IPS-NIHi11 (cell line): ENCODE measurements around the gene CENPC.

Experiments used
- DNase-seq: peaks from one replicate; pipeline ENCODE4 v3.0.0; 2012; ENCODE audit warnings: mixed read lengths, low spot score

The CENPC gene, protein sequence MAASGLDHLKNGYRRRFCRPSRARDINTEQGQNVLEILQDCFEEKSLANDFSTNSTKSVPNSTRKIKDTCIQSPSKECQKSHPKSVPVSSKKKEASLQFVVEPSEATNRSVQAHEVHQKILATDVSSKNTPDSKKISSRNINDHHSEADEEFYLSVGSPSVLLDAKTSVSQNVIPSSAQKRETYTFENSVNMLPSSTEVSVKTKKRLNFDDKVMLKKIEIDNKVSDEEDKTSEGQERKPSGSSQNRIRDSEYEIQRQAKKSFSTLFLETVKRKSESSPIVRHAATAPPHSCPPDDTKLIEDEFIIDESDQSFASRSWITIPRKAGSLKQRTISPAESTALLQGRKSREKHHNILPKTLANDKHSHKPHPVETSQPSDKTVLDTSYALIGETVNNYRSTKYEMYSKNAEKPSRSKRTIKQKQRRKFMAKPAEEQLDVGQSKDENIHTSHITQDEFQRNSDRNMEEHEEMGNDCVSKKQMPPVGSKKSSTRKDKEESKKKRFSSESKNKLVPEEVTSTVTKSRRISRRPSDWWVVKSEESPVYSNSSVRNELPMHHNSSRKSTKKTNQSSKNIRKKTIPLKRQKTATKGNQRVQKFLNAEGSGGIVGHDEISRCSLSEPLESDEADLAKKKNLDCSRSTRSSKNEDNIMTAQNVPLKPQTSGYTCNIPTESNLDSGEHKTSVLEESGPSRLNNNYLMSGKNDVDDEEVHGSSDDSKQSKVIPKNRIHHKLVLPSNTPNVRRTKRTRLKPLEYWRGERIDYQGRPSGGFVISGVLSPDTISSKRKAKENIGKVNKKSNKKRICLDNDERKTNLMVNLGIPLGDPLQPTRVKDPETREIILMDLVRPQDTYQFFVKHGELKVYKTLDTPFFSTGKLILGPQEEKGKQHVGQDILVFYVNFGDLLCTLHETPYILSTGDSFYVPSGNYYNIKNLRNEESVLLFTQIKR

DNA sequence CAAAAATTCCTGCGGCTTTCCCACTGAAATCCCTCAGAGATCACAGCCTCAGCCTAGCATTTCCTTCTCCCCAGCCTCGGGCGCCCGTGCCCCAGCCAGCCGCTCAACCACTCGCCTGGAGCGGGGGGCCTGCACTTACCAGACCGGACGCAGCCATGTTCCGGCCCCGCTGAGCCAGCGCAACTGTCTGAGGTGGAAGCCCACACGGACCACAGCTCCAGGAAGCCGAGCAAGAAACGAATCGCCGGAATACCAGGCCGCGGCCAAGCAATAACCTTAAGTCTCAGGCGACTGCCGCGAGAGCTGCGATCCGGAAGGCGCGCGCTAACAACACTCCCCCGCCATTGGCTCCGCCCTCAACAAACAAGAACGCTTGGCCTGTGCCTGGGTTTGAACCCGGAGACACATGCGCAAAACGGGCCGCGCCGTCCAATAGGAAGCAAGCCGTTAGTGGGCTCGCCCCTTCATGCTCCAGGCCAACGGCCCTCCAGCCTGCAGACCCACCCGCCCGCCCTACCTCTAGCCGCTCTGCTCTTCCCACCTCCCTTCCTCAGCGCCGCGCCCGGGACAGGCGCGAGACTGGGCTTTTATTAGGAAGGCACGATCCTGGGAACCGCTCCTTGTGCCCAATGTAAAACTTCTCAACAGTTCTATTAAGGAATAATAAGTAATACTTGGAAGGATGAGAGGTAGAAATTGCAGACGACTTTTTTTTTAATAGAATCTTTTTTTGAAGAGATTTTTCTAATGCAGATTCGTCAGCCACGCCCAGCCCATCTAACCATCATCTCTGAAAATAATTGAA, at the start of gene CENPC:
Gene CENPC (minus strand): TSS at position 305 of the 805 bp plus-strand sequence. CDS start 148 bp downstream, at position 157.
- DNase-seq = peak; percentile 94

DNA sequence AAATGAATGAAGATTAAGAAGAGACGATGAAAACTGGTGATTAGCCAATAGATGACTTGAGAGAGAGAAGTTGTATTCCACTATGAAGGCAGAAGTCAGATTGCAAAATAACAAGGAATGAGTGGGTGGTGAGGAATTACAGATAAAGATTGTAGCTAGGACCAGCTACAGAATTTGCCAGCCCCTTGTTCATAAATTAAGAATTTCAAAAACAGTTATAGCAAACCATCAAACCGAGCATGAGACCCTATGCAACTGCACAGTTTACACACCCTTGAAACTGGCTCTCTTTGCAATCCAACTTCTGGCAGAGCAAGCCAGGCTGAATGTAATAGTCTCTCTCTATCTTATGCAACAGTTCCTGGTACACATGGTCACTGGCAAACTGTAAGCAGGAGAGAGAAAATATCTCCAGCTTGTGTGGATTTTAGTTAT, 48.5 kb upstream of the CENPC start:
- no peak for DNase-seq

DNA sequence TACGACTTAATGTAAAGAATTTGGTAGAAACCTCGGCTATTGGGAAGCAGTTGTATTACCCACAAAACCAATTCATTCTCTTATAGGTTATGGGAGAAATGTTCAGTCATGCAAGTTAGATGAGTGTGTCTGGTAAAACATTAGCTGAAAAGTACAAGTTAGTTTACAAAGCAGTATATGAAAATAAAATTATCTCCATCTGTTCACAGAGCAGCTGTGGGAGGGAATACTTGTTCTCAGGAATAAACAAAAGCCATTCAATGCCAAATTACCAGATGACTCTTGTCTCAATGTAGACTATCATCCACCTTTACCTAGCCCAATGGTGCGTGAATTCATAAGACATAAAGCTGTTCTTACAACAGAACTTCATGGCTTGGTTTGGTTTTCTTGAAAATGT, 41.9 kb upstream of the CENPC start:
- DNase-seq = no peak

DNA sequence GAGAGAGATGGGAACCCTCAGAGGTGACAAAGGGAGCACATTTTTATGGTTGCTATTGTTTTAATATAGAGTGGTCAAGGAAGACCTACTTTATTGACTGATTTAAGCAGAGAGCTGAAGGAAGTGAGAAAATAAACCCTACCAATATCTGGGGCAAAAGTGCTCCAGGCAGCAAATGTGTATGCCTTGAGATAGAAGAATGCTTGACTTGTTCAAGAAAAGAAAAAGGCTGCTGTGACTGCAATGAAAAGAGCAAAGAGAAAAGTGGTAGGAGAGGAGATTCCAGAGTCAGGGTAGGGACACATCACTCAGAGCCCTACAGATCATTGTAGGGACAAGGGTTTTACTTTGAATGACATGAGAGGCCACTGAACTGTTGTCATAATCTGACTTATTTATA, 39.2 kb upstream of the CENPC start:
- DNase-seq = no peak

DNA sequence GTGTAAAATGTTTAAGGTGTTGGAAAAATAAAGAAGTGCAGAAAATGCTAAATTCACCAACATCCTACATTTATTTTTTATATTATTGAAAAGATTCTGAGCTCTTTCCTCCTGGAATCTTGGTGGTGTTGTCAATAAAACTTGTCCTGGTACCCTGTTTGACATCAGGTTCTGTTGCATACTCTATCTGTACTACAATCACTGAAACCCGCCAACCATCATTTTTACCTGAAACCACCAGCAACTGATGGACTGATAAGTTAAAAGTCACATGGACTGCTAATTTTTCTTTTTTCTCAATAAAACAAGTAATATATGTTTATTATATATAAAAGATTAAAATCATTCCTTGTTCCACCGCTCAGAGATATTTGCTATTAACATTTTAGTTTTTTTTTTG, 36.6 kb upstream of the CENPC start:
- DNase-seq = no peak

DNA sequence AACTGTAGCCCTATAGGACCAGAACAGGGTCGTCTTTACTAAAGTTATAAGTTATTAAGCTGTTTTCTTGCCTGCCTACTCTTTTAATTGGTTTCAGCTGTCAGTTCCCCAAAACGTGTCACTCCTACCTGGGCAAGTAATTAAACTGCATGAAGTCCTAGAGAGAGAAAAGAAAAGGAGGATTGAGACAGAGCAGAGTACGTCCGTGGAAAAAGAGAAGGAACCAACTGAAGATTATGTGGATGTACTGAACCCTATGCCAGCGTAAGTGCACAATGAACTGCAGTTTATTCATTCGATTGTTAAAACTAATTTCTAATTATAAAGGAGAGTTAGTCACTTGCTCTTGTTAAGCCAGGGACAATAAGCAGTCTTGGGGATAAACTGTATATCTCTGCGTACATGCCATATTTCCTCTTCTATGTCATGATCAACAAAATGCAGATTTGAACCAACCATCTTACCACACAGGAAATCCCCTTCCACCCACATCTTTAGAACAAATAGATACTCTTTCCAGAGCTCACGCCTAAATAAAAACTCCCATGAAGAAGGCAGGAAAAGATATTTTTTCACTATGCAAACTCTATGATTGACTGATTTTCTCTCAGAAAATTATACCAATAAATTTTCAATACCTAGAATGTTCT, 36.0 kb upstream of the CENPC start:
- DNase-seq = no peak

DNA sequence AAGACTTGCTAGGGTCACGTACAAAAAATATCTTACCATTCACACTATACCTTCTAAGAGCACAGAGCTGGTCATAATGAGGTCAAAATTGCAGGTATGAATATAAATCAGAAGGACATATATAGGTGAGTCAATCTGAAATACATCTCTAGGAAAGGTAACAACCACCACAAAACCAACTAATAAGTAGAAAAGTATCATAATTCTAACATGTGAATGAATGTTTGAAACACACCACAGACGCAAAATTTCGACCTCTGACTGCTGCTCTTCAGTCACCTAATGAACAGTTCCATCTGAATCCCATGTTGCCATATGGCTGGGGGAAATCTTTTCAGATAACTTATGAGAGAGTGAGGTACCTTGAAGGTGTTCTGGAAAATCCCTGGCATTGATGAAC, 35.3 kb upstream of the CENPC start:
- DNase-seq = no peak

DNA sequence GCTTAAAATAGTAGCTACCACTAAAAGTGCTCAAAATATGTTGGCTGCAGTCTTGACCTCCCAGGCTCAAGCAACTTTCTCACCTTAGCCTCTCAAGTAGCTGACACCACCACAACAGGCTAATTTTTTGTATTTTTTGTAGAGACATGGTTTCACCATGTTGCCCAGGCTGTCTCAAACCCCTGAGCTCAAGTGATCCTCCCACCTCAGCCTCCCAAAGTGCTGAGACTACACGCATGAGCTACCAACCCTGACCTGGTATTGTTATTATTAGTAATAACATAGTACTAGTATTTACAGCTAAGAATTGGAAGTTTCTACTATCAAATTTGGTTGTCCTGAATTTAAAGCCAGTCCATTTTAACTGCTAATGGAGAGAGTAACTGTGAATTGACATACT, 31.2 kb upstream of the CENPC start:
- no peak for DNase-seq

DNA sequence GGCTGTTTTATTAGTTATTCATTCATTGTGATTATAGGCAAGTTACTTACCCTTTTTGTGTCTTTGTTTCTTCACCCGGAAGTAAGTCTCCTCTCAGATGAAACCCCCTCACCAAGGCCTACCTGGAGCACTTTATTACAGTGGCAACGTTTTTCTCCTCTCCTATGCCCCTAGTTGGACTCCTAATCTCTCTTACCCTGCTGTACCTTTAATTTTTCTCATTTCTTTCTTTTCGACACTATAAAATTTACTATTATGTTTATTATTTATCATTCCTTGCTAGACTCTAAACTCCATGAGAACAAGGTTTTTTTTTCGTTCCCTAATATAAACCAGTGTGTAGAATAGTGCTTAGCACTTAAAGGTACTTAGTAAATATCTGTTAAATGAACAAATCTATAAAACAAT, 30.8 kb upstream of the CENPC start:
- DNase-seq = no peak

DNA sequence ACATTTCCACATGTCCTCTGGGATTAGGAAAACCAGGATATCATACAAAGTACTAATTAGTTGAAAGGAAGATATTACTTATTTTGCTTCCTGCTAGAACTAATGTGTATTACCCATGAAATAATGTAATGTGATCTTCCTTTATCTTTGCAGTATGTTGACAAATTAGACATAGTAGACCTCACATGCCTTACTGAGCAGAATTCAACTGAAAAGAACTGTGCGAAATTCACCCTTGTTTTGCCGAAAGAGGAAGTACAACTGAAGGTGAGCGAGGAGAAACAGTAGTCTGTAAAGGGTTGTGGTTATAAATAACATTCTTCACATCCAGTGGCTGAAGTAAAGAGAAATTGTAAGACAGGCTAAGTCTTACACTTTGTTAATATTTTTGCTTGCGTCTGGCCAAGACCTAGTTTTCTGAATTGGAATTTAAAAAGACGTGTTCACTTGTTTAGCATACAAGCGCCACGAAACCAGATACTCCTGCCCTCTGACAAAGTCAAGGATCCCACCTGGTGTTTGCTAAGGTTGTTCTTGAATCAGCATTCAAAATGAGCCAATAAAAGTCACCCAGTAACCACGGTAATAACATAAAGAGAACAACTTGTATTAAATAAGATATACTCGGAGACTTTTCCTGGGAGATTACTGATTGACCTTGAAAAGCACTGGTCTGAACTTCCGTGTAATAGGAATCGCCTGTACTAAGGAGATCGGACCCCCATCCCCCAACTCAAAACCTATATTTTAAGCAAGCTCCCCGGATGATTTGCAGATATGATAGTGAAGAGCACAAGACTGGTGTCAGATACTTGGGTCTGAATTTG, 30.1 kb upstream of the CENPC start:
- DNase-seq = no peak

DNA sequence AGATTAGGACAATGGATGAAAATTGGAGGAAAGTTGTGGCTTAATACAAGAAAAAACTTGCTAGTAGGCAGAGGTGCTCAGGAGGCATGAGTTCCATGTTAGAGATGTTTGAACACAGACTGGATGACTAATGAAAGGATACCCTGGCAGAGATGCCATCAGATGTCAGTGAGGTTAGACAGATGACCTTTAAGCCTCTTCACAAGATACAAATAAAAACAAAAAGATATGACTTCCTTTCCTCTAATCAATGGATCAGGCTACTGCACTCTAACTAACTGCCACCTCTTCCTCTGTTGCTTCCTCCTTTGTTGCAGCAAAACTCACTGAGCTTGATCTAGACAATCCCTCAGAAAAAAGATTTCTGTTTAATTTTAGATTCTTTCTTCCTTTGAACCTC, 27.9 kb upstream of the CENPC start:
- DNase-seq = no peak

DNA sequence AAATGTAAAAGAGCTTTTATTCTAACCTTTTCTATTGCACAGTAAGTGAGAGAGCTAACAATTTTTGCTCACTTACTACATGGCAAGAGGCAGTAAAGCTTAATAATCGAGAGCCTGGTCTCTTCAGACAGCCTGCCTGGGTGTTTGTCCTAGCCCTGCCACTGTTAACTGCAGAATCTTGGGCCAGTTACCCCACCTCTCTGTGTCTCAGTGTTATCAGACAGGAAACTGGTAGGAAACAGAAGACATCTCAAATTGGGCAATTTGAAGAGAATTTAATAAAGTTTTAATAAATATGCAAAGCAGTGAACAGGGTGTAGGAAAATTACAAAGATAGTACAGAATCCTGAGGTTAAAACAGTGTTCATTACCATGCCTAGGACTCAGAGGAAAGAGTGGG, 26.7 kb upstream of the CENPC start:
- no peak for DNase-seq

DNA sequence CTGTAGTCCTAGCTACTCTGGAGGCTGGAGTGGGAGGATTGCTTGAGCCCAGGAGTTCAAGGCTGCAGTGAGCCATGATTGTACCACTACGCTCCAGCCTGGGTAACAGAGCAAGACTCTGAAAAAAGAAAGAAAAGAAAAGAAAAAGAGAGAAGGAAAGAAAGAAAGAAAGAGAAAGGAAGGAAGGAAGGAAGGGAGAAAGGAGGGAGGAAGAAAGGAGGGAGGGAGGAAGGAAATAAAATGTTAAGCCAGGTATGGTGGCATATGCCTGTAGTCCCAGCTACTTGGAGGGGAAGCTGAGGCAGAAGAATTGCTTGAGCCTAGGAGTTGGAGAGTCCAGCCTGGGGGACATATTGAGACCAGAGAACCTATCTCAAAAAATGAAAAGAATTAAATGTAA, 25.2 kb upstream of the CENPC start:
- DNase-seq = no peak

DNA sequence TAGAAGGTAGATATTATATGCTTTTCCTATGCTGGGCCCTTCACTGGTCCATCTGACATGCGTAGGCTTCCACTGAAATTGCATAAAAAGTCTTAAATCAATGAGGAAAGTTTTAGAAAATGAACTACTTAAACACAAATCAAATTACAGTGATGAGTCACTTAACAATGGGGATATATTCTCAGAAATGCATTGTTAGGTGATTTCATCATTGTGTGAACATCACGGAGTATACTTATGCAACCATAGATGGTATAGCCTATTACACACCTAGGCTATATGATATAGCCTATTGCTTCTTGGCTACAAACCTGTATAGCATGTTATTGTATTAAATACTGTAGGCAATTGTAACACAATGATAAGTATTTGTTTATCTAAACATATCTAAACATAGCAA, 23.5 kb upstream of the CENPC start:
- DNase-seq = no peak

DNA sequence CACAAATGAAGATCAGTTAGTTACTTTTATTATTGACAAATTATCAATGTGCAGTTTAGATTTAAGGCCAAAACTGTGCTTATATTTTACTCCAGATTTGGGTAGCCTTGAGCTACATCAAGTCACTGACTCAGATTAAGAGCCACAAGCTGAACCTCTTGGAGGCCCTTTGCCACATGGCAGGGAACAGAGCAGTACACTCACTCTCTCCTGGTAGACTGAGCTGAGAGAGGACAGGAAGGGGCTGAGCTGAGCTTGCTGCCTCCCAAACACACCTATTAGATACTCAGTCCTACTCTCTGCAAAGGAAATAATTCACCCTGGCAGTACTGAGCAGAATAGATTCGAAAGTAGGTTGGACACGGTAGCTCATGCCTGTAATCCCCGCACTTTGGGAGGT, 21.0 kb upstream of the CENPC start:
- no peak for DNase-seq

DNA sequence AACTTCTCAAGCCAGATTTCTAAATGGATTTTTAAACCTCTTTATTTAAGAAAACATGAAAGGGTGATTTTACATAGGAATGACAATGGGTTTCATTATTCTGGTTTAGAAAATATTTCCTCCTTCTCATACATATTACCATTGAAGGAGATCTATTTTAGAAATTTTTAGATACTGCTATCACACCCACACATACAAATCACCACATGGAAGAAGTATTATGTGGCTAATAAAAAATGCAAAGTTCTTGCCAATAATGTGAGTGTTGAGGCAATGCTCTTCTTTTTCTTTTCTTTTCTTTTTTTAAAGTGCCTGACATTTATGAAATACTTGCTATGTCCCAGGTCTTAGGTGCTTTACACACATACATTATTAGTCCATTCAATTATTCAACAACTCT, 20.0 kb upstream of the CENPC start:
- no peak for DNase-seq

DNA sequence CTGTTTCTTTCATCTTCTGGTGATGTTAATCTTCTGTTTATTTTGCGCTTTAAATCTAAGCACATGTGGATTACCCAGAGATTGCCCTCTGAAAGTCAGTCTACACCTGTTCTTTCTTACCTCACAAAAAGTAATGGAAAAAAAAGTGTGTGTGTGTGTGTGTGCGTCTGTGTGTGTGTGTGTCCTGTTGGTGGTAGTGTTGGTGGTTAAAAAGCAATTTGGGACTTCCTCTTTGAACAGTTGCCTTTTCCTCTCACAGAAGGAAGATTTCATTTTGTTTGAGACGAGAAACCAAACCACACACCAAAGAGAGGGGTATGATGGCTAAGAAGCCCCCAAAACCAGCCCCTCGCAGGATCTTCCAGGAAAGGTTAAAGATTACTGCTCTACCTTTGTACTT, 13.2 kb upstream of the CENPC start, which contains the start of gene STAP1:
Gene STAP1 (plus strand): TSS at position 235 of the 400 bp plus-strand sequence. CDS start 83 bp downstream, at position 318.
- DNase-seq = no peak

DNA sequence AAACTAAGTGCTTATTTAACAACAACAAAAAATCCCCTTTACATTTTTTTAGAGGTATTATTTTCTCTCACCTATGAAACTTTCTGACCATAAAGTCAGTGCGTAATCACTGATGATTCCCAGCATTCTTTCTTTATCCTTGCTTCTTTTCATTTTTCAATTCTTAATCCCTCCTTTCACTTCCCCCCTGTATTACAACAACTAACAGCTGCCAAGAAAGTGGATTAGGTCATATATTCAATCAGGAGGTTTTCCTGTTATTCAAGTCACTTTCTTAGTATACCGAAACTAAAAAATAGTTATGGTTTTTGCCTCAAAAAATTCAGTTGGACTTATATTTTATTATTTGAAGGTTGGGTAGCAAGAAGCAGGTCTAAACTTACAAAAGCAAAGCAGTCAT, 11.1 kb upstream of the CENPC start:
- DNase-seq = no peak

DNA sequence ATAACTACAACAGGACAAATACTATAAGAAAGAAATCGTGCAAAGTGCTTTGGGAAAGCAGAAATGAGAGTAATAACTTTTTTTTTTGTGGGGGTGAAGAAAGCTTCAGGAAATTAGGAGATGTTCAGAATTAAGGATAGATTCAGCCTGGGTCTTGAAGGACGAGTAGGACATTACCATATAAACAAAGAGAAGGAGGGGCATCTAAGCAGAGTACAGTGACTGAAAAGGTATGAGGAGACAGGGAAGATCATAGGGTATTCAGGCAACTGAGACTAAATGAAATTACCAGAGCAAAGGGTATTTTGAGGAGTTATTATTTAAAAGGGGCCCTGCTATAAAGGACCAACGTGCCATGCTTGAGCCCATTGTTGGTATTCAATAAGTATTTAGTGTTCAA, 10.1 kb upstream of the CENPC start:
- DNase-seq = no peak

DNA sequence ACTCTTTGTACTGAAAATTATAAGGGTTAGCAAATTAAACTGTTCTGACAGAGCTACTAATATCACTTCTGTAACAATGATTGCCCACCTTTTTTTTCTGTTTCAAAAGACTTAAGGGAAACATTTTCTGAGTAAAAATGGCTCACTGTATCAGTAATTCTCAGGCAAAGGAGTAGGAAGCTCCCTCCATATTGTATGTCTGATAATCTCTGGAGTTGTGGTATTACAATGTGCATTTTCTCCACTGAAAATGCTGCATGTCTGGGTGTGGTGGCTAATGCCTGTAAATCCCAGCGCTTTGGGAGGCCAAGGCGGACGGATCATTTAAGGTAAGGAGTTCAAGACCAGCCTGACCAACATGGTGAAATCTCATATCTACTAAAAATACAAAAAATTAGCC, 8.8 kb upstream of the CENPC start:
- DNase-seq = no peak
